K562 (cell line): Measurements from ENCODE around the gene OTULIN. TPM values are rescaled to one million over a fixed set of nuclear protein-coding genes. Genes with fewer than 3 reads are reported as not detected.

Experiments used
- ATAC-seq: fragments of 200-7000 bp; cut with Tn5 transposase; 3 replicates; pipeline ENCODE4 v1.9.1; 2020; ENCODE audit warnings: moderate library complexity
- BruUV-seq: library from RNA; stranded (reverse); fragments of 400-500 nt; replicated peaks from 2 replicates; lab custom pipeline; 2021; lab: Mats Ljungman, UMichigan
- CTCF ChIA-PET: fragments of 300-600 bp; formaldehyde crosslinking; extraction: SDS; loops from one replicate; lab custom pipeline; 2021; ENCODE audit warnings: low intra/inter-chr PET ratio; lab: Yijun Ruan, JAX
- POLR2A ChIA-PET: fragments of 300-600, 350-650 bp; sonication (Branson Sonifier 250); formaldehyde crosslinking; extraction: SDS; loops from one replicate; lab custom pipeline; 2021; ENCODE audit warnings: antibody characterized with exemption, inconsistent platforms; lab: Yijun Ruan, JAX
- DNase-seq, 4 experiments: peaks; one replicate each; pipeline versions ENCODE4 v3.0.0 to v3.0.0-alpha.2; 2011 to 2018; ENCODE audit warnings: low spot score in 3 of 4, mixed read lengths in 3 of 4; ENCODE audit errors: extremely low read depth in 1 of 4
- FAIRE-seq: peaks from 2 replicates; lab custom pipeline; 2011; peaks lifted over from hg19 to GRCh38; lab: Jason Lieb, UNC
- H2AFZ ChIP-seq: 2 replicates; pipeline ENCODE4 v1.6.0; 2011; ENCODE audit warnings: low read depth, low read length, control low read depth, inconsistent platforms
- H3K27ac ChIP-seq: fragments of 200-600 bp; 3 replicates; pipeline ENCODE4 v1.8.0; 2011; ENCODE audit warnings: low read depth, mild to moderate bottlenecking, control low read depth, inconsistent platforms, low read length, moderate library complexity, mixed read lengths; ENCODE audit errors: extremely low read depth
- H3K27me3 ChIP-seq, 2 experiments: fragments of 300-600 bp in 1 of 2; 2 replicates in 1 of 2; 3 replicates in 1 of 2; pipeline versions ENCODE4 v1.6.0 to v1.8.0; 2011; ENCODE audit warnings: inconsistent platforms in 2 of 2, low read length in 2 of 2, mild to moderate bottlenecking in 1 of 2, mixed read lengths in 1 of 2, moderate library complexity in 1 of 2; ENCODE audit not compliant: control insufficient read depth in 2 of 2, insufficient read depth in 2 of 2
- H3K36me3 ChIP-seq: fragments of 300-600 bp; 3 replicates; pipeline ENCODE4 v1.8.0; 2011; ENCODE audit warnings: mild to moderate bottlenecking, low read length, inconsistent platforms; ENCODE audit not compliant: control insufficient read depth, insufficient read depth
- H3K4me1 ChIP-seq, 2 experiments: fragments of 200-600 bp in 1 of 2; replicated peaks in 1 of 2; 2 replicates in 1 of 2; 3 replicates in 1 of 2; pipeline versions ENCODE4 v1.5.1 to v1.8.0; 2011; ENCODE audit warnings: inconsistent platforms in 2 of 2, low read length in 2 of 2, mild to moderate bottlenecking in 1 of 2, mixed read lengths in 1 of 2, moderate library complexity in 1 of 2; ENCODE audit not compliant: control insufficient read depth in 2 of 2, insufficient read depth in 2 of 2
- H3K4me2 ChIP-seq: 2 replicates; pipeline ENCODE4 v1.6.1; 2011; ENCODE audit warnings: low read length, control low read depth, inconsistent platforms, mixed read lengths; ENCODE audit not compliant: insufficient read depth
- H3K4me3 ChIP-seq: fragments of 200-600 bp; sonication (generic), shearing (Covaris generic); 2 replicates; pipeline ENCODE4 v1.5.1; 2016; ENCODE audit warnings: control low read depth, inconsistent platforms
- H3K79me2 ChIP-seq: fragments of 200-600 bp; 3 replicates; pipeline ENCODE4 v1.8.0; 2011; ENCODE audit warnings: low read length, inconsistent platforms; ENCODE audit not compliant: control insufficient read depth, insufficient read depth
- H3K9ac ChIP-seq, 2 experiments: 2 replicates each; pipeline versions ENCODE4 v1.6.0 to v1.6.1; 2011; ENCODE audit warnings: low read depth in 2 of 2, low read length in 2 of 2, control low read depth in 1 of 2, inconsistent platforms in 1 of 2, mild to moderate bottlenecking in 1 of 2, mixed read lengths in 1 of 2; ENCODE audit not compliant: insufficient read depth in 1 of 2
- H3K9me1 ChIP-seq: one replicate; pipeline ENCODE4 v1.6.0; 2011; ENCODE audit warnings: inconsistent platforms, mild to moderate bottlenecking, low read length, moderate library complexity; ENCODE audit not compliant: control insufficient read depth, insufficient read depth
- H3K9me3 ChIP-seq: replicated peaks from 2 replicates; pipeline ENCODE4 v1.5.1; 2011; ENCODE audit warnings: low read depth, low read length, inconsistent platforms; ENCODE audit not compliant: control insufficient read depth, insufficient read depth
- H4K20me1 ChIP-seq: replicated peaks from 2 replicates; pipeline ENCODE4 v1.6.1; 2011; ENCODE audit warnings: low read length, inconsistent platforms, mixed read lengths; ENCODE audit not compliant: control insufficient read depth, insufficient read depth
- ELF2 ChIP-seq: fragments of 250-450 bp; sonication (Bioruptor Pico); IDR thresholded peaks from 2 replicates; pipeline ENCODE4 v1.5.0; 2021; ENCODE audit warnings: mild to moderate bottlenecking
- RHOXF2B ChIP-seq: fragments of 250-450 bp; sonication (Bioruptor Pico); conservative IDR thresholded peaks from 2 replicates; pipeline ENCODE4 v1.5.1; 2021
- ZFPM2 ChIP-seq: fragments of 250-450 bp; sonication (Bioruptor Pico); IDR thresholded peaks from 2 replicates; pipeline ENCODE4 v1.5.1; 2022; ENCODE audit warnings: mild to moderate bottlenecking
- ZNF165 ChIP-seq: fragments of 250-450 bp; sonication (Bioruptor Pico); IDR thresholded peaks from 2 replicates; pipeline ENCODE4 v1.4.0; 2020; ENCODE audit warnings: borderline replicate concordance
- WGBS: fragments of 100-300 bp; shearing (Covaris generic); methylation state at CpG from one replicate; pipeline ENCODE4 v1.1.6; 2016; ENCODE audit warnings: low coverage, mixed read lengths; ENCODE audit not compliant: insufficient coverage; ENCODE audit errors: missing lambda C conversion rate; 5-methylcytosine and 5-hydroxymethylcytosine counted together
- in situ Hi-C: fragments of 300-500 bp; cut with MboI; formaldehyde crosslinking; loops from 4 replicates; pipeline ENCODE4 v1.15.0; 2018; ENCODE audit warnings: inconsistent platforms, mixed read lengths
- intact Hi-C: fragments of 100-400 bp; cut with micrococcal nuclease; formaldehyde crosslinking; loops from 2 replicates; pipeline ENCODE4 v1.14.2; 2022
- polyA plus RNA-seq, 8 experiments: library from polyadenylated mRNA; depleted of rRNA in 4 of 8; stranded (reverse) in 5 of 8; unstranded in 3 of 8; fragments of >200 nt; fragmentation: Nextera tagmentation in 2 of 8; fragmentation: Illumina TruSeq in 1 of 8; extraction: Ambion mirVana in 2 of 8; extraction: Trizol in 1 of 8; gene quantifications; 2 replicates each; pipeline versions ENCODE4 v1.2.1 to v1.2.3, GENCODE V29; 2011 to 2014; ENCODE audit warnings: inconsistent platforms in 1 of 8, missing spikeins in 1 of 8
- total RNA-seq, 7 experiments: library from RNA; depleted of rRNA in 6 of 7; stranded (reverse); fragments of >200 nt in 6 of 7; fragmentation: Illumina TruSeq in 2 of 7; extraction: Trizol in 2 of 7; gene quantifications; 2 replicates each; pipeline versions ENCODE4 v1.2.1 to v1.2.3, GENCODE V29; 2011 to 2021; ENCODE audit warnings: low replicate concordance in 1 of 7
- TF ChIP-seq, protein P1 (sequence below): fragments of 450-650 bp; conservative IDR thresholded peaks from 2 replicates; pipeline ENCODE4 v1.6.1; 2016; ENCODE audit warnings: missing genetic modification characterization, low read depth, mild to moderate bottlenecking, control low read depth, missing compliant biosample characterization
- TF ChIP-seq, protein P2 (sequence below), 2 experiments: fragments of 200-800 bp in 1 of 2; sonication (Bioruptor generic) in 1 of 2; sonication (generic) in 1 of 2; formaldehyde crosslinking in 1 of 2; IDR thresholded peaks in 1 of 2; conservative IDR thresholded peaks in 1 of 2; 2 replicates each; pipeline versions ENCODE4 v1.5.0 to v1.6.1; 2016 to 2020; ENCODE audit warnings: missing compliant biosample characterization in 1 of 2, missing genetic modification characterization in 1 of 2, missing genetic modification reagents in 1 of 2

The OTULIN gene
- total and polyA plus RNA-seq, 9 of the 15 experiments (the other 6 are each of a cell fraction or from before 2014, with no cell fraction given), result 3.3 to 33.6 (median 20.1) TPM

DNA sequence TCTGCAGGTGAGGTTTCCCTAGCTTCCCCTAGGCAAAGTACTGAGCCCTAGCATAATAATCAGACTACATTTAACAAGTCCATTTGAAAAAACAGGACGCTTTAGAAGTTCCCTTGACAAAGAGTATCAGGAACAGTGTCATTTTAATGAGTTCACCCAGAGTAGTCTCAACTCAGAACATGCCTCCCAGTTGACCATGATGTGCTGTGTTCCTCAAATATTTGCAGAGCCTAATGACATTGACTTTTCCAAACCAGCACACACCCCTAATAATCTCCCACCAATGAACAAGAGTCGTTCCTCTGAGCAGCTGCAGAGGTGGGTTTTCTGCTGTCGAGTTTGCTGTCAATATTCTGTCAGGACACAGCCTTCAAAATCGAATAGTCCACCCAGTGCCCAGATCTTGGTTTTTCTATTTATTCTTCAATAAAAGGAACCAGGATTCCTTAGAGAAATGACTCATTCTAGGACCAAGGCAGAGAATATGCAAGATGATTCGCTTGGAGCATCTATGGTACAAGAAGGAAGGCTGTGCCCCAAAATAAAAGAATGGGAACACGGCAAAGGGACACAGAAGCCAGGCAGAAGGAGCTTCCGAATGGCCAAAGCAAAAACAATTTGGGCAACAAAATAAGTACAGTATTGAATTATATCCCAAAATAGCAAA lies 57.6 kb downstream of the OTULIN start:
- Histone ChIP-seq H3K27me3 (peaks cover 5 to 18% of the 10 kb centered on the region in 2 experiments), H3K4me1 (peaks cover 0 to 6% of the 10 kb centered on the region in 2 experiments; a peak in 3 of 5 replicates), H3K27ac (no peak overlapping the region), H3K4me3 (no peak overlapping the region), H4K20me1 (no peaks in the 10 kb centered on the region; the same call in 1 of the 2 replicates), H3K9me1 (no peaks in the 10 kb centered on the region), H3K4me2 (no peak overlapping the region), H3K36me3 (no peaks in the 10 kb centered on the region), H3K9me3 (no peaks in the 10 kb centered on the region)
- no peak for DNase-seq
- no TSS peak for BruUV-seq
- ChIA-PET POLR2A (interaction anchor here (1.3 kb wide), 1 partner anchor 10 kb away, joined by 3 read pairs; no protein-coding TSS in a partner anchor), CTCF (no interaction called here)
- 24% methylated on average over 7 of the region's 7 CpGs for WGBS
- FAIRE-seq, result no peak
- TF ChIP-seq ELF2 (CRISPR knock-in tag), result no peak
- TF ChIP-seq, protein P1, sequence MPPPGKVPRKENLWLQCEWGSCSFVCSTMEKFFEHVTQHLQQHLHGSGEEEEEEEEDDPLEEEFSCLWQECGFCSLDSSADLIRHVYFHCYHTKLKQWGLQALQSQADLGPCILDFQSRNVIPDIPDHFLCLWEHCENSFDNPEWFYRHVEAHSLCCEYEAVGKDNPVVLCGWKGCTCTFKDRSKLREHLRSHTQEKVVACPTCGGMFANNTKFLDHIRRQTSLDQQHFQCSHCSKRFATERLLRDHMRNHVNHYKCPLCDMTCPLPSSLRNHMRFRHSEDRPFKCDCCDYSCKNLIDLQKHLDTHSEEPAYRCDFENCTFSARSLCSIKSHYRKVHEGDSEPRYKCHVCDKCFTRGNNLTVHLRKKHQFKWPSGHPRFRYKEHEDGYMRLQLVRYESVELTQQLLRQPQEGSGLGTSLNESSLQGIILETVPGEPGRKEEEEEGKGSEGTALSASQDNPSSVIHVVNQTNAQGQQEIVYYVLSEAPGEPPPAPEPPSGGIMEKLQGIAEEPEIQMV (tag), result no peak
- TF ChIP-seq RHOXF2B (CRISPR knock-in tag), result no peak
- TF ChIP-seq ZFPM2, result no peak
- TF ChIP-seq ZNF165 (CRISPR knock-in tag), result no peak
- TF ChIP-seq, protein P2, sequence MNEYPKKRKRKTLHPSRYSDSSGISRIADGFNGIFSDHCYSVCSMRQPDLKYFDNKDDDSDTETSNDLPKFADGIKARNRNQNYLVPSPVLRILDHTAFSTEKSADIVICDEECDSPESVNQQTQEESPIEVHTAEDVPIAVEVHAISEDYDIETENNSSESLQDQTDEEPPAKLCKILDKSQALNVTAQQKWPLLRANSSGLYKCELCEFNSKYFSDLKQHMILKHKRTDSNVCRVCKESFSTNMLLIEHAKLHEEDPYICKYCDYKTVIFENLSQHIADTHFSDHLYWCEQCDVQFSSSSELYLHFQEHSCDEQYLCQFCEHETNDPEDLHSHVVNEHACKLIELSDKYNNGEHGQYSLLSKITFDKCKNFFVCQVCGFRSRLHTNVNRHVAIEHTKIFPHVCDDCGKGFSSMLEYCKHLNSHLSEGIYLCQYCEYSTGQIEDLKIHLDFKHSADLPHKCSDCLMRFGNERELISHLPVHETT (CRISPR knock-in tag; conservative IDR thresholded peaks at IDR 0.05 in 1 of 2, IDR thresholded peaks at IDR 0.05 in 1 of 2), result no peak
- TF ChIP-seq, all 486 proteins: peak for 0
- ATAC-seq, result no peak
- in situ Hi-C loops, result no loop called here
- intact Hi-C loops, result loop anchor here (10.0 kb wide), 1 partner anchor 153 kb away; the partner anchor contains the start of gene ANKH
- no peak overlapping the region for H3K9ac ChIP-seq
- no peaks in the 10 kb centered on the region for H3K79me2 ChIP-seq
- no peak overlapping the region for H2AFZ ChIP-seq
